HEK293T (cell line): ENCODE results near the gene GSTK1.

Experiments used
- ARNT ChIP-seq: fragments of 450-650 bp; IDR thresholded peaks from 2 replicates; pipeline ENCODE4 v1.6.1; 2017; ENCODE audit warnings: mild to moderate bottlenecking
- BHLHE40 ChIP-seq: fragments of 450-650 bp; IDR thresholded peaks from 2 replicates; pipeline ENCODE4 v1.6.1; 2016; ENCODE audit warnings: mild to moderate bottlenecking, moderate library complexity, borderline replicate concordance
- ELF4 ChIP-seq: fragments of 450-650 bp; IDR thresholded peaks from 2 replicates; pipeline ENCODE4 v1.6.1; 2017; ENCODE audit warnings: antibody characterized with exemption
- FOXK2 ChIP-seq: fragments of 450-650 bp; IDR thresholded peaks from 2 replicates; pipeline ENCODE4 v1.6.1; 2016; ENCODE audit warnings: mild to moderate bottlenecking
- FOXM1 ChIP-seq: fragments of 450-650 bp; IDR thresholded peaks from 2 replicates; pipeline ENCODE4 v1.6.1; 2017; ENCODE audit warnings: mild to moderate bottlenecking, borderline replicate concordance
- LEF1 ChIP-seq: fragments of 450-650 bp; IDR thresholded peaks from 2 replicates; pipeline ENCODE4 v1.6.1; 2017; ENCODE audit warnings: mild to moderate bottlenecking, borderline replicate concordance
- SP1 ChIP-seq: fragments of 450-650 bp; IDR thresholded peaks from 2 replicates; pipeline ENCODE4 v1.6.1; 2017
- TARDBP ChIP-seq: fragments of 450-650 bp; IDR thresholded peaks from 2 replicates; pipeline ENCODE4 v1.6.1; 2016
- ZNF384 ChIP-seq: fragments of 450-650 bp; IDR thresholded peaks from 2 replicates; pipeline ENCODE4 v1.6.1; 2016

DNA sequence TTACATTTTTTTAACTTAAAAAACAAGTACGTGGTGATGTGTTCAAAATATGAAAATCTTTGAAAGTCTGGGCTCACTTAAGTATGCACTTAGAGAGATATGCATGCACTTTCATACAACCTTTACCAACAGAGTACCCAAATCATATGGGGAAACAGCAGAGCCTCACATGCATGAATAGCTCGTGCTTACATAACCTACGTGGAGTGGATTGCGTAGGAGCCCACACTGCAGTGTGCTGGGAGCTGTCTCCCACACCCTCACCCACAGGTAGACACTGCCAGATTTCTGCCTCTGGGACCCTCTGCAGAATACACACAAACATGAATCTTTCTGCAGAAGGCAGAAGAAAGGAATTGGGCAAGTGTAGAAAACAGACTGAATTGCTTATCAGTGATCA, 53.3 kb downstream of the GSTK1 start:
- no peak for TF ChIP-seq FOXM1
- TF ChIP-seq BHLHE40, result no peak
- no peak for TF ChIP-seq LEF1
- no peak for TF ChIP-seq FOXK2
- TF ChIP-seq TARDBP, result no peak
- no peak for TF ChIP-seq ZNF384
- no peak for TF ChIP-seq ARNT
- TF ChIP-seq SP1, result no peak
- no peak for TF ChIP-seq ELF4
